ENCODE measurements around the gene TDRD9.

DNA sequence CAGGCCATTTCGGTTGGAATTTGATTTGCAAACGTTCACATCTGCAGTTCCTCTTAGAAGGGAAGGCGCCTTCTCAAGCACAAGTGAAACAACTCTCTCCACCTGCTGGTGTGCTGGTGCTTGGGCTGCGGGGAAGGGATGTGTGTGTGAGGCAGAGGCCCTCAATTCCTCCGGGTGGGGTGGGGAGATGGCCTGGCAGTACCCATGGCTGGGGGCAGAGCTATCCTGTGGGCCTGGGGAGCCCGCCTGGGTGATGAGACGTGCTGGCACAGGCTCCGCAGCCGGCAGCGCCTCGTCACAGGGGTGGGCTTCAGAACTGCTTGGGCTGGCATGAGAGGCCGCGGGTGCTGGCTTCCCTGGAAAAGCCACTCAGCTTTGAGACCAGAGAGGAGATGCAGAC lies 28.9 kb upstream of the TDRD9 start:
- TF ChIP-seq, protein P1, sequence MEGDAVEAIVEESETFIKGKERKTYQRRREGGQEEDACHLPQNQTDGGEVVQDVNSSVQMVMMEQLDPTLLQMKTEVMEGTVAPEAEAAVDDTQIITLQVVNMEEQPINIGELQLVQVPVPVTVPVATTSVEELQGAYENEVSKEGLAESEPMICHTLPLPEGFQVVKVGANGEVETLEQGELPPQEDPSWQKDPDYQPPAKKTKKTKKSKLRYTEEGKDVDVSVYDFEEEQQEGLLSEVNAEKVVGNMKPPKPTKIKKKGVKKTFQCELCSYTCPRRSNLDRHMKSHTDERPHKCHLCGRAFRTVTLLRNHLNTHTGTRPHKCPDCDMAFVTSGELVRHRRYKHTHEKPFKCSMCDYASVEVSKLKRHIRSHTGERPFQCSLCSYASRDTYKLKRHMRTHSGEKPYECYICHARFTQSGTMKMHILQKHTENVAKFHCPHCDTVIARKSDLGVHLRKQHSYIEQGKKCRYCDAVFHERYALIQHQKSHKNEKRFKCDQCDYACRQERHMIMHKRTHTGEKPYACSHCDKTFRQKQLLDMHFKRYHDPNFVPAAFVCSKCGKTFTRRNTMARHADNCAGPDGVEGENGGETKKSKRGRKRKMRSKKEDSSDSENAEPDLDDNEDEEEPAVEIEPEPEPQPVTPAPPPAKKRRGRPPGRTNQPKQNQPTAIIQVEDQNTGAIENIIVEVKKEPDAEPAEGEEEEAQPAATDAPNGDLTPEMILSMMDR (conservative IDR thresholded peaks at IDR 0.05; ENCODE audit: low read depth, low read length): no peak
- no peak for TF ChIP-seq EZH2 (IDR thresholded peaks at IDR 0.05; ENCODE audit: low read length, unreplicated experiment)
- TF ChIP-seq EZH2phosphoT487 (IDR thresholded peaks at IDR 0.05; ENCODE audit: borderline replicate concordance, low read length): no peak
